ENCODE results near the gene GFRA4.

GFRA4 gene

GRCh38 chr20:3669710-3670367, 6.6 kb upstream of the GFRA4 start:
- ChIA-PET CTCF (interaction anchor here (1.4 to 43.4 kb wide), 6 partner anchors 7 to 112 kb away, joined by 3 to 1151 read pairs (median 6); partner anchors contain the start of genes SIGLEC1 and SPEF1), POLR2A (interaction anchor here (1.0 kb wide), 1 partner anchor 10 kb away, joined by 5 read pairs; no protein-coding TSS in a partner anchor)
- no peak for DNase-seq (ENCODE audit: low read depth, low spot score)
- TF ChIP-seq CTCF (IDR thresholded peaks at IDR 0.05; ENCODE audit: insufficient read depth, low read length, missing control alignments): no peak
- no peak overlapping the region for H3K4me3 ChIP-seq (ENCODE audit: low read depth, low read length)

DNA sequence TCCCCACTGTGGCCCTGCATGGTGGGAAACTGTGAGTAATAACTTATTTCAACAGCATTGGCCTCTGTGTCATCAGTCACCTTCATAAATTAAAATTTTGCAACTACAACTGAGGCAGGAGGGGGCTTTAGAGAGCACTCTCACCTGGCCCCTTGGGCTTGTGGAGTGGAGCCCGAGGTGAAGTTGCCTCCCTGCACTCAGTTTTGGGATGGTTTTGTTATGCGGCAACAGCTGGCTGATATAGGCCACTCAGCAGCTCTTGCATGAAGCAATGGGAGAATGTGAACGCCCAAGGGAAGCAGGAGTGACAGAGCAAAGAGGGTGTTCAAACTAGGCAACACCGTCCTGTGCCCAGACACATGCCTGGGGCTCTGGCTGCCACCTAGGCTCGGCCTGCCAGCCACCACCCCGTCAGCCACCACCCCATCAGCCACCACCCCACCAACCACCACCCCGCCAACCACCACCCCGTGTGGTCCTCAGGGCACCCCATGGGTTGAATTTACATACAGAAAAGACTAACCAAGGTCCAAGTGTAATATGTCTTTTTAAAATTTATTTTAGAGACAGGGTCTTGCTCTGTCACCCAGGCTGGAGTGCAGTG, 4.3 kb upstream of the GFRA4 start:
- DNase-seq (ENCODE audit: low read depth, low spot score): no peak
- ChIA-PET POLR2A (interaction anchor here (0.6 kb wide), 1 partner anchor 24 kb away, joined by 3 read pairs; no protein-coding TSS in a partner anchor), CTCF (interaction anchor here (1.0 to 43.4 kb wide), 4 partner anchors 10 to 153 kb away, joined by 3 to 1151 read pairs (median 22); partner anchors contain the start of genes AP5S1 and SIGLEC1)
- no peak for TF ChIP-seq CTCF (IDR thresholded peaks at IDR 0.05; ENCODE audit: insufficient read depth, low read length, missing control alignments)
- no peak overlapping the region for H3K4me3 ChIP-seq (ENCODE audit: low read depth, low read length)

DNA sequence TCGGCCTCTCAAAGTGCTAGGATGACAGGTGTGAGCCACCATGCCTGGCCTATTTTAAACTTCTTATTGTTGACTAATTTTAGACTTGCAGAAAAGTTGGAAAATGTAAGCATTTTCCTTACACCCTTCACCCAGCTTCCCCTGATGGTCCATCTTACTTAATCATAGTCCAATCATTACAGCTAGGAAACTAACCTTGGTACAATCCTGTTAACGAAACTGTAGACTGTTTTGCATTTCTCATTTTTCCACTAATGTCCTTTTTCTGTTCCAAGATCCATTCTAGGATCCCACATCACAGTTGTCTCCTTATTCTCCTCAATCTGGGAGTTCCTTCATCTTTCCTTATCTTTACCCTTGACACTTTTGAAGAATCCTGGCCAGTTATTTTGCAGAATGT, 659 bp upstream of the GFRA4 start:
- ChIA-PET POLR2A (no interaction called here), CTCF (interaction anchor here (1.4 kb wide), 1 partner anchor 47 kb away, joined by 3 read pairs; no protein-coding TSS in a partner anchor)

GRCh38 chr20:3661814-3662665, 1.2 kb downstream of the GFRA4 start:
- POLR2A ChIA-PET: no interaction called here
- no peak for DNase-seq (ENCODE audit: low read depth, low spot score)
- CTCF ChIA-PET: no interaction called here

More for the DNA sequence above, 659 bp upstream of the GFRA4 start:
- no peak overlapping the region for H3K4me3 ChIP-seq (ENCODE audit: low read depth, low read length)
- no peak for DNase-seq (ENCODE audit: low read depth, low spot score)
- TF ChIP-seq CTCF (IDR thresholded peaks at IDR 0.05; ENCODE audit: insufficient read depth, low read length, missing control alignments): no peak

DNA sequence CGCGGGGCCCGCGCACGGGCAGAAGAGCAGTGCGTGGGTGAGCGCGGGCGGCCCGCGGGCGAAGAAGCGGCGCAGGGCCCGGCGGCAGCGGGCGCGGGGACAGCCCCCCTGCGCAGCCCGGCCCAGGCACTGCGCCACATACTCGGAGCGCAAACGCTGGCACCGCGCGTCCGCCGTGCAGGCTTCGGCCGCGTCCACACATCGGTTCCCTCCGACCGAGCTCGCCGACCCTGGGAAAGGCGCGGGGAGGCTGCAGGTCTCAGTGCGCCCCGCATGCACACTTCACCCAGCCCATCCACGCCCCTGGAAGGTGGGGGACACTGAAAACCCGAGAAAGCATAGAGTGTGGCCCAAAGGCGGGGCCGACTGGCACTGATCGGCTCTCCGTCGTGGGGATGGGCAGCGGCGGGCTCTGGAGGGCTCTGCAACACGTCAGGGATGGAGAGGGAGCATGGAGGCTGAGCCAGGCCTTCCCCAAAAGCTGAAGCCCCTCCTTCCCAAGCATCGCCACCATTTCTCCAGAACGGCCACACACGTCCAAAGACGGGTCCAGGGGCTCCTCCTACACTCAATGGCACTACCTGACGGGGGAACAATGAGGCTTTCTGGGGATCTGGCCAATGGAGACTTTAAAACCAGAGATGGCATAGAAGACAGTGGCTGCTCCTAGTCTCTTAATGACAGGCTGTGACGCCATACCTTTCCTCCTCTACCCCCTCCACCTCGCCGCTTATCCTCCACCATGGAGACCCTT, 2.0 kb downstream of the GFRA4 start:
- no peak overlapping the region for H3K4me3 ChIP-seq (ENCODE audit: low read depth, low read length)
- ChIA-PET POLR2A (no interaction called here), CTCF (no interaction called here)
- no peak for TF ChIP-seq CTCF (IDR thresholded peaks at IDR 0.05; ENCODE audit: insufficient read depth, low read length, missing control alignments)
- DNase-seq (ENCODE audit: low read depth, low spot score): no peak

More at GRCh38 chr20:3661814-3662665, 1.2 kb downstream of the GFRA4 start:
- TF ChIP-seq CTCF (IDR thresholded peaks at IDR 0.05; ENCODE audit: insufficient read depth, low read length, missing control alignments): no peak
- no peak overlapping the region for H3K4me3 ChIP-seq (ENCODE audit: low read depth, low read length)

Measured in AG04449 (cell line).